Nephron progenitor cell (in vitro differentiated cells): Measurements from ENCODE around the gene DERA.
A peak's percentile ranks its signal among the peaks of the same experiment; 100 is the strongest.
"Not testable (repeated sequence)": the region's sequence is repeated elsewhere in the genome, so short reads cannot be mapped to it uniquely, and the experiment has no call there.

Experiments used
- DNase-seq: peaks from one replicate; pipeline ENCODE4 v3.0.0; 2021
- H3K27ac Mint-ChIP-seq: 2 replicates; pipeline ENCODE4 v1.8.0; 2021; ENCODE audit warnings: mild to moderate bottlenecking, moderate library complexity, mixed read lengths
- H3K27me3 Mint-ChIP-seq: 2 replicates; pipeline ENCODE4 v1.8.0; 2021; ENCODE audit warnings: mild to moderate bottlenecking, low read depth, mixed read lengths; ENCODE audit not compliant: poor library complexity
- H3K36me3 Mint-ChIP-seq: 2 replicates; pipeline ENCODE4 v1.8.0; 2021; ENCODE audit warnings: low read depth, mixed read lengths
- H3K4me1 Mint-ChIP-seq: 2 replicates; pipeline ENCODE4 v1.8.0; 2021; ENCODE audit warnings: mixed read lengths
- H3K4me3 Mint-ChIP-seq: 2 replicates; pipeline ENCODE4 v1.8.0; 2021; ENCODE audit warnings: mild to moderate bottlenecking, moderate library complexity, mixed read lengths
- H3K9me3 Mint-ChIP-seq: 2 replicates; pipeline ENCODE4 v1.8.0; 2021; ENCODE audit warnings: mild to moderate bottlenecking, moderate library complexity, mixed read lengths
- CTCF ChIP-seq: fragments of 200-600 bp; sonication (generic); IDR thresholded peaks from 2 replicates; pipeline ENCODE4 v1.5.0; 2021; ENCODE audit warnings: antibody characterized with exemption

DERA gene

DNA sequence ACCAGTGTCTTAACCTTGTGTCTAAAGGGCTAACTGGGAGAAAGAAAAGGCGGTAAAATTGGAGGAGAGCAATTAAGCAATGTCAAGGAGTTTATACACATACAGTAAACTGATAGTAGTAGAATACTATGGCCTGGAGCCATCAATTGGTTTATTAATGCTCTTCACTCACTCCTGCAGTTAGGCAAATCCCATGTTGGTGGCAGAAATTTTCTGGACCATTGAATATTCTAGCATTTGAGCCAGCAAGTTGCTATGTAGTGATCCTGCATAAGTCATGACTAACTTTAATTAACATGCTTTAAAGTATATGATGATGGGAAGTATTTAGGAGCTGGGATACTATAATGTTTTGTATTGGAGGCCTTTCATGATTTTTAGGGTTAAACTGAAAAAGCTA lies 14.3 kb upstream of the DERA start:
- Mint-ChIP-seq H3K4me1 (no peaks in the 10 kb centered on the region), H3K27ac (no peak overlapping the region), H3K9me3 (no peaks in the 10 kb centered on the region), H3K4me3 (no peak overlapping the region), H3K36me3 (peaks cover 54% of the 10 kb centered on the region), H3K27me3 (no peaks in the 10 kb centered on the region)
- DNase-seq = no peak
- TF ChIP-seq CTCF = no peak

DNA sequence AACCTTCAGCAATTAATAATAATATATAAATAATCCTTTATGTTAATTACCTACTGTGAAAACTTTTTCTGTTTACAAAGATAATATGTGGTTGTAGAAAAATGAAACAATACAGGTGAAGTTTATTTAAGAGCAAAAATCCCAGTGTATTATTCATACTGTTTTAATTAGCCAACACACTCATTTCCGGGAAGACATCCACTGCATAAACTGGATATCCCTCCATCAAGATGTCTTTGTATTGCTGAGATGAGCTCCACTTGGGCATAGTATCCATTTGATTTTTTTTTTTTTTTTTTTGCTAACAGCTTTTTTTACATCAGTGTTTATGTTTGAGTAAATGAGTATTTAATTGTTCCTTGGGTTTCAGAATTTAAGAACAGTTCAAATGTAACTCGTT lies 13.7 kb upstream of the DERA start:
- no peak for TF ChIP-seq CTCF
- Mint-ChIP-seq H3K4me3 (no peak overlapping the region), H3K27me3 (no peaks in the 10 kb centered on the region), H3K27ac (no peak overlapping the region), H3K4me1 (no peaks in the 10 kb centered on the region), H3K36me3 (peaks cover 60% of the 10 kb centered on the region), H3K9me3 (no peaks in the 10 kb centered on the region)
- no peak for DNase-seq

- no peak overlapping the region for H3K4me3 Mint-ChIP-seq
- peaks cover 54% of the 10 kb centered on the region for H3K36me3 Mint-ChIP-seq
- H3K27ac Mint-ChIP-seq = no peak overlapping the region
- peak; percentile 67 for TF ChIP-seq CTCF
- DNase-seq = no peak
- no peaks in the 10 kb centered on the region for H3K27me3 Mint-ChIP-seq
- H3K4me1 Mint-ChIP-seq = no peaks in the 10 kb centered on the region
- no peaks in the 10 kb centered on the region for H3K9me3 Mint-ChIP-seq
Observed at GRCh38 chr12:15899282-15899870, 11.8 kb upstream of the DERA start.

DNA sequence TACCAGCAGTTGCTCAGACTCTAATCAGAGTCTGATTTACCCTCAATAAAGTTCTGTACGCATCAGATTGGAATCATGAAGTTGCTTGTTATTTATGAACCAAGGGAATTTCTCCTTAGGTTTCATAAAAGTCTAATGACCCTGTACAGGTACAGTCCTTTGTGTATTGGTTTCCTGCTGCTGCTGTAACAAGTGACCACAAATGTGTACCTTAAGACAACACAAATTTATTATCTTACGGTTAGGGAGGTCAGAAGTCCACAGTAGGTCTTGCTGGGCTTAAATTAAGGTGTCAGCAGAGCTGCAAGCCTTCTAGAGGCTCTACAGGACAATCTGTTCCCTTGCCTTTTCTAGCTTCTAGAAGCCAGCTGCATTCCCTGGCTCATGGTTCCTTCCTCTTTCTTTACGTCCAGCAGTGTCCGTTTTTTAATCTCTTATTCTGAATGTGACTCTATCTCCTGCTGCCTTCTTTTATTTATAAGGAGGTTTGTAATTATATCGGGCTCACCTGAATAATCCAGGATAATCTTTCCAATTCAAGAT lies 6.7 kb upstream of the DERA start:
- H3K4me3 Mint-ChIP-seq = no peak overlapping the region
- no peak for TF ChIP-seq CTCF
- H3K27me3 Mint-ChIP-seq = no peaks in the 10 kb centered on the region
- peaks cover 32% of the 10 kb centered on the region for H3K36me3 Mint-ChIP-seq
- no peaks in the 10 kb centered on the region for H3K9me3 Mint-ChIP-seq
- DNase-seq = no peak
- no peaks in the 10 kb centered on the region for H3K4me1 Mint-ChIP-seq
- peak overlapping the region; percentile 16 for H3K27ac Mint-ChIP-seq

DNA sequence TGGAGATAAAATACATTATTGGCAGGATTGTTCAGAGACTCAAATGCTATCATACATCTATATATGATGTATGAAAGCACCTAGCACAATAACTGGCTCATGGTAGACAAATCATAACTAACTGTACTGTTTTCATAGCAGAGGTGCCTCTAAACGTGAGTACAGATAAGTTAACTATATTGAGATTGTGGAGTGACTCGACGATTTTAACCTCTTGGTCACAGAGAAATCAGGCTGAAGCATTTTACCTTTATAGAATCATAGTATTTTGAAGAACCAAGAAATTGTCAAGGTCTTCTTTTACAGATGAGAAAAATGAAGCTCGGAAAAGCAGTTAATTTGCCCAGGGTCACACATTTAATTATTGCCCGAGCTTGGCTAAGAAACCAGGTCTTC lies 666 bp upstream of the DERA start:
- Mint-ChIP-seq H3K4me3 (peak overlapping the region; percentile 96), H3K36me3 (no peaks in the 10 kb centered on the region), H3K9me3 (no peaks in the 10 kb centered on the region), H3K27ac (no peak overlapping the region), H3K4me1 (peaks cover 23% of the 10 kb centered on the region), H3K27me3 (no peaks in the 10 kb centered on the region)
- no peak for DNase-seq
- TF ChIP-seq CTCF = no peak

DNA sequence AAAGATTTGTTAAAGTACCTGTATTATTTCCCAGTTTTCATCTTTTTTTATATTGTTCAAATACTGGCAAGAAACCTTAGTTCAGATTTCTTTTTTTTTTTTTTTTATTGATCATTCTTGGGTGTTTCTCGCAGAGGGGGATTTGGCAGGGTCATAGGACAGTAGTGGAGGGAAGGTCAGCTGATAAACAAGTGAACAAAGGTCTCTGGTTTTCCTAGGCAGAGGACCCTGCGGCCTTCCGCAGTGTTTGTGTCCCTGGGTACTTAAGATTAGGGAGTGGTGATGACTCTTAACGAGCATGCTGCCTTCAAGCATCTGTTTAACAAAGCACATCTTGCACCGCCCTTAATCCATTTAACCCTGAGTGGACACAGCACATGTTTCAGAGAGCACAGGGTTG lies 799 bp downstream of the DERA start:
- H3K9me3 Mint-ChIP-seq, H3K36me3 Mint-ChIP-seq, H3K27me3 Mint-ChIP-seq, DNase-seq: not testable (repeated sequence)
- peaks cover 29% of the 10 kb centered on the region for H3K4me1 Mint-ChIP-seq
- peak overlapping the region; percentile 66 for H3K27ac Mint-ChIP-seq
- H3K4me3 Mint-ChIP-seq = peak overlapping the region; percentile 96

GRCh38 chr12:15914131-15914530 lies 3.0 kb downstream of the DERA start:
- DNase-seq, H3K27me3 Mint-ChIP-seq, H3K27ac Mint-ChIP-seq, H3K4me3 Mint-ChIP-seq, H3K36me3 Mint-ChIP-seq, H3K9me3 Mint-ChIP-seq: not testable (repeated sequence)
- peaks cover 51% of the 10 kb centered on the region for H3K4me1 Mint-ChIP-seq
